H9 (cell line): ENCODE data around the gene DHPS. TPM values are rescaled to one million over a fixed set of nuclear protein-coding genes. Genes with fewer than 3 reads are reported as not detected.

Experiments used
- DNase-seq: peaks from one replicate; pipeline ENCODE4 v3.0.0-alpha.2; 2017
- H2AFZ ChIP-seq: one replicate; pipeline ENCODE4 v1.6.1; 2013; ENCODE audit warnings: mild to moderate bottlenecking, low read length, control low read depth, moderate library complexity
- H2AK5ac ChIP-seq: 2 replicates; pipeline ENCODE4 v1.6.1; 2013; ENCODE audit warnings: low read length, control low read depth, mixed read lengths; ENCODE audit not compliant: insufficient read length
- H2BK120ac ChIP-seq: one replicate; pipeline ENCODE4 v1.6.1; 2013; ENCODE audit warnings: low read depth, mild to moderate bottlenecking, low read length, control low read depth, inconsistent platforms; ENCODE audit not compliant: poor library complexity, severe bottlenecking
- H2BK12ac ChIP-seq: 2 replicates; pipeline ENCODE4 v1.6.1; 2013; ENCODE audit warnings: low read length, control low read depth, mixed read lengths, low read depth; ENCODE audit not compliant: insufficient read length
- H2BK15ac ChIP-seq: 2 replicates; pipeline ENCODE4 v1.6.1; 2013; ENCODE audit warnings: low read depth, low read length, control low read depth
- H2BK20ac ChIP-seq: one replicate; pipeline ENCODE4 v1.6.1; 2013; ENCODE audit warnings: low read depth, mild to moderate bottlenecking, low read length, control low read depth, inconsistent platforms; ENCODE audit not compliant: poor library complexity, severe bottlenecking
- H2BK5ac ChIP-seq: 2 replicates; pipeline ENCODE4 v1.6.1; 2013; ENCODE audit warnings: low read length, control low read depth, mixed read lengths; ENCODE audit not compliant: insufficient read length
- H3K14ac ChIP-seq: 2 replicates; pipeline ENCODE4 v1.6.1; 2013; ENCODE audit warnings: low read length, control low read depth; ENCODE audit not compliant: insufficient read depth
- H3K18ac ChIP-seq: 2 replicates; pipeline ENCODE4 v1.6.1; 2013; ENCODE audit warnings: low read depth, mild to moderate bottlenecking, mixed read lengths, low read length, control low read depth; ENCODE audit not compliant: insufficient read length
- H3K23ac ChIP-seq: 2 replicates; pipeline ENCODE4 v1.6.1; 2013; ENCODE audit warnings: low read length, control low read depth, mixed read lengths, low read depth; ENCODE audit not compliant: insufficient read length
- H3K23me2 ChIP-seq: 2 replicates; pipeline ENCODE4 v1.6.1; 2013; ENCODE audit warnings: low read depth, mild to moderate bottlenecking, mixed read lengths, low read length, control low read depth; ENCODE audit not compliant: insufficient read length, poor library complexity, severe bottlenecking
- H3K27ac ChIP-seq: 2 replicates; pipeline ENCODE4 v1.5.1; 2013; ENCODE audit warnings: low read length, control low read depth, mixed read lengths, low read depth; ENCODE audit not compliant: insufficient read length
- H3K27me3 ChIP-seq: 2 replicates; pipeline ENCODE4 v1.6.1; 2013; ENCODE audit warnings: low read length, control low read depth, inconsistent platforms; ENCODE audit not compliant: insufficient read depth
- H3K4ac ChIP-seq: 2 replicates; pipeline ENCODE4 v1.6.1; 2013; ENCODE audit warnings: low read depth, mild to moderate bottlenecking, control low read depth, inconsistent platforms, low read length, moderate library complexity
- H3K4me1 ChIP-seq: 2 replicates; pipeline ENCODE4 v1.6.1; 2013; ENCODE audit warnings: low read length, control low read depth, inconsistent platforms; ENCODE audit not compliant: insufficient read depth
- H3K4me2 ChIP-seq: 2 replicates; pipeline ENCODE4 v1.6.1; 2013; ENCODE audit warnings: low read length, control low read depth, mixed read lengths; ENCODE audit not compliant: insufficient read length, insufficient read depth
- H3K56ac ChIP-seq: 2 replicates; pipeline ENCODE4 v1.6.1; 2013; ENCODE audit warnings: low read depth, mild to moderate bottlenecking, mixed read lengths, low read length, control low read depth; ENCODE audit not compliant: insufficient read length
- H3K79me1 ChIP-seq: 2 replicates; pipeline ENCODE4 v1.6.1; 2013; ENCODE audit warnings: low read depth, mild to moderate bottlenecking, moderate library complexity, low read length, control low read depth, inconsistent platforms; ENCODE audit not compliant: insufficient read depth, poor library complexity, severe bottlenecking
- H3K79me2 ChIP-seq: 2 replicates; pipeline ENCODE4 v1.6.1; 2013; ENCODE audit warnings: low read length, control low read depth, inconsistent platforms; ENCODE audit not compliant: insufficient read depth
- H3K9ac ChIP-seq: 2 replicates; pipeline ENCODE4 v1.6.1; 2013; ENCODE audit warnings: low read length, control low read depth, mixed read lengths; ENCODE audit not compliant: insufficient read length; ENCODE audit errors: extremely low read depth
- H3K9me3 ChIP-seq: one replicate; pipeline ENCODE4 v1.6.1; 2013; ENCODE audit warnings: low read depth, low read length, inconsistent platforms; ENCODE audit not compliant: control insufficient read depth
- H3T11ph ChIP-seq: one replicate; pipeline ENCODE4 v1.6.1; 2013; ENCODE audit warnings: mild to moderate bottlenecking, low read length, control low read depth, inconsistent platforms
- H4K20me1 ChIP-seq: one replicate; pipeline ENCODE4 v1.6.1; 2013; ENCODE audit not compliant: control insufficient read depth, insufficient read length, insufficient read depth
- H4K5ac ChIP-seq: 2 replicates; pipeline ENCODE4 v1.6.1; 2013; ENCODE audit warnings: low read depth, mild to moderate bottlenecking, mixed read lengths, low read length, control low read depth; ENCODE audit not compliant: insufficient read length
- H4K8ac ChIP-seq: replicated peaks from 2 replicates; pipeline ENCODE4 v1.6.1; 2013; ENCODE audit warnings: low read length, control low read depth, mixed read lengths, low read depth; ENCODE audit not compliant: insufficient read length
- H4K91ac ChIP-seq: 2 replicates; pipeline ENCODE4 v1.6.1; 2013; ENCODE audit warnings: low read depth, mild to moderate bottlenecking, moderate library complexity, mixed read lengths, low read length, control low read depth; ENCODE audit not compliant: insufficient read length
- H3K27ac Mint-ChIP-seq, 3 experiments: 2 replicates in 2 of 3; 3 replicates in 1 of 3; pipeline ENCODE4 v1.8.0; 2020 to 2021; ENCODE audit warnings: mixed read lengths in 3 of 3, mild to moderate bottlenecking in 1 of 3, moderate library complexity in 1 of 3
- H3K27me3 Mint-ChIP-seq: 2 replicates; pipeline ENCODE4 v1.8.0; 2021; ENCODE audit warnings: low read depth, mild to moderate bottlenecking, moderate library complexity, mixed read lengths
- H3K36me3 Mint-ChIP-seq, 3 experiments: 2 replicates in 2 of 3; 3 replicates in 1 of 3; pipeline ENCODE4 v1.8.0; 2020 to 2021; ENCODE audit warnings: low read depth in 3 of 3, mixed read lengths in 3 of 3; ENCODE audit not compliant: insufficient read depth in 1 of 3
- H3K4me1 Mint-ChIP-seq, 2 experiments: 2 replicates each; pipeline ENCODE4 v1.8.0; 2020; ENCODE audit warnings: mixed read lengths in 2 of 2
- H3K4me3 Mint-ChIP-seq, 2 experiments: 2 replicates in 1 of 2; 3 replicates in 1 of 2; pipeline ENCODE4 v1.8.0; 2020 to 2021; ENCODE audit warnings: mild to moderate bottlenecking in 2 of 2, mixed read lengths in 2 of 2, moderate library complexity in 1 of 2
- H3K9me3 Mint-ChIP-seq, 2 experiments: 2 replicates in 1 of 2; 3 replicates in 1 of 2; pipeline ENCODE4 v1.8.0; 2020; ENCODE audit warnings: mild to moderate bottlenecking in 2 of 2, mixed read lengths in 2 of 2, moderate library complexity in 1 of 2
- WGBS: extraction: QIAGEN DNeasy Blood & Tissue Kit; methylation state at CpG from one replicate; pipeline ENCODE4 v1.1.7; 2013; ENCODE audit warnings: missing lambda C conversion rate, low lambda C conversion rate, mixed read lengths; ENCODE audit not compliant: insufficient read length; ENCODE audit errors: extremely low coverage; 5-methylcytosine and 5-hydroxymethylcytosine counted together
- total RNA-seq: library from RNA; stranded (reverse); gene quantifications from 2 replicates; pipeline ENCODE4 v1.2.1, GENCODE V29; 2021
- TF ChIP-seq, protein P1 (sequence below): fragments of 200-600 bp; sonication (generic); conservative IDR thresholded peaks from 3 replicates; pipeline ENCODE4 v1.8.0; 2021; ENCODE audit warnings: antibody characterized with exemption, mild to moderate bottlenecking

The DHPS gene
- total RNA-seq, 1 experiment from 2014 or later: 94.9 TPM

- Histone ChIP-seq H3K79me2 (no peaks in the 10 kb centered on the region), H3K18ac (no peak overlapping the region), H2BK5ac (no peak overlapping the region), H3K56ac (no peak overlapping the region), H3K23me2 (no peaks in the 10 kb centered on the region), H4K5ac (no peak overlapping the region), H2AFZ (no peak overlapping the region), H3K23ac (no peak overlapping the region), H2AK5ac (no peak overlapping the region), H4K8ac (no peak overlapping the region), H2BK20ac (no peak overlapping the region), H3K27ac (no peak overlapping the region), H3T11ph (no peak overlapping the region), H2BK120ac (no peak overlapping the region), H3K4ac (no peak overlapping the region), H4K20me1 (no peaks in the 10 kb centered on the region), H3K9me3 (peaks cover 38% of the 10 kb centered on the region), H2BK15ac (no peak overlapping the region), H3K9ac (no peak overlapping the region), H3K27me3 (no peaks in the 10 kb centered on the region), H2BK12ac (no peak overlapping the region), H3K14ac (no peak overlapping the region), H3K4me2 (no peak overlapping the region), H4K91ac (no peak overlapping the region), H3K4me1 (no peaks in the 10 kb centered on the region), H3K79me1 (no peaks in the 10 kb centered on the region)
- H3K9me3 Mint-ChIP-seq: peaks cover 54 to 56% of the 10 kb centered on the region in 2 experiments
- WGBS: no CpG with 5 or more reads among the region's 17 CpGs
- no peaks in the 10 kb centered on the region for H3K4me1 Mint-ChIP-seq
- no peaks in the 10 kb centered on the region; the same call in 1 of the 2 replicates for H3K27me3 Mint-ChIP-seq
- H3K36me3 Mint-ChIP-seq: peaks cover 72 to 84% (median 72%) of the 10 kb centered on the region in 3 experiments
- DNase-seq: no peak
- no peak overlapping the region for H3K4me3 Mint-ChIP-seq
- TF ChIP-seq, protein P1, sequence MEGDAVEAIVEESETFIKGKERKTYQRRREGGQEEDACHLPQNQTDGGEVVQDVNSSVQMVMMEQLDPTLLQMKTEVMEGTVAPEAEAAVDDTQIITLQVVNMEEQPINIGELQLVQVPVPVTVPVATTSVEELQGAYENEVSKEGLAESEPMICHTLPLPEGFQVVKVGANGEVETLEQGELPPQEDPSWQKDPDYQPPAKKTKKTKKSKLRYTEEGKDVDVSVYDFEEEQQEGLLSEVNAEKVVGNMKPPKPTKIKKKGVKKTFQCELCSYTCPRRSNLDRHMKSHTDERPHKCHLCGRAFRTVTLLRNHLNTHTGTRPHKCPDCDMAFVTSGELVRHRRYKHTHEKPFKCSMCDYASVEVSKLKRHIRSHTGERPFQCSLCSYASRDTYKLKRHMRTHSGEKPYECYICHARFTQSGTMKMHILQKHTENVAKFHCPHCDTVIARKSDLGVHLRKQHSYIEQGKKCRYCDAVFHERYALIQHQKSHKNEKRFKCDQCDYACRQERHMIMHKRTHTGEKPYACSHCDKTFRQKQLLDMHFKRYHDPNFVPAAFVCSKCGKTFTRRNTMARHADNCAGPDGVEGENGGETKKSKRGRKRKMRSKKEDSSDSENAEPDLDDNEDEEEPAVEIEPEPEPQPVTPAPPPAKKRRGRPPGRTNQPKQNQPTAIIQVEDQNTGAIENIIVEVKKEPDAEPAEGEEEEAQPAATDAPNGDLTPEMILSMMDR: no peak
- H3K27ac Mint-ChIP-seq: no peak overlapping the region
These were observed 53.3 kb downstream of the DHPS start for GRCh38 chr19:12628040-12629022.
